GM12872 (cell line): Measurements from ENCODE around the gene APOC4.

Source experiments
- CTCF ChIP-seq: IDR thresholded peaks from 3 replicates; pipeline ENCODE4 v1.5.1; 2011; ENCODE audit warnings: low read depth, mild to moderate bottlenecking, low read length, moderate library complexity; ENCODE audit not compliant: insufficient read depth

Gene APOC4

GRCh38 chr19:44959691-44960090, 17.7 kb downstream of the APOC4 start:
- TF ChIP-seq CTCF, result no peak

GRCh38 chr19:44960906-44961728, 19.1 kb downstream of the APOC4 start:
- TF ChIP-seq CTCF, result no peak

GRCh38 chr19:44961821-44962220, 19.8 kb downstream of the APOC4 start:
- no peak for TF ChIP-seq CTCF

GRCh38 chr19:44968118-44968517, 26.1 kb downstream of the APOC4 start:
- TF ChIP-seq CTCF, result no peak

GRCh38 chr19:44968670-44969069, 26.6 kb downstream of the APOC4 start:
- TF ChIP-seq CTCF, result no peak

GRCh38 chr19:44969437-44969836, 27.4 kb downstream of the APOC4 start:
- TF ChIP-seq CTCF, result no peak

GRCh38 chr19:44972802-44973201, 30.8 kb downstream of the APOC4 start:
- no peak for TF ChIP-seq CTCF
